ENCODE results near the gene MRM3.
"Not testable (repeated sequence)": the region's sequence is repeated elsewhere in the genome, so short reads cannot be mapped to it uniquely, and the experiment has no call there.

Gene MRM3

DNA sequence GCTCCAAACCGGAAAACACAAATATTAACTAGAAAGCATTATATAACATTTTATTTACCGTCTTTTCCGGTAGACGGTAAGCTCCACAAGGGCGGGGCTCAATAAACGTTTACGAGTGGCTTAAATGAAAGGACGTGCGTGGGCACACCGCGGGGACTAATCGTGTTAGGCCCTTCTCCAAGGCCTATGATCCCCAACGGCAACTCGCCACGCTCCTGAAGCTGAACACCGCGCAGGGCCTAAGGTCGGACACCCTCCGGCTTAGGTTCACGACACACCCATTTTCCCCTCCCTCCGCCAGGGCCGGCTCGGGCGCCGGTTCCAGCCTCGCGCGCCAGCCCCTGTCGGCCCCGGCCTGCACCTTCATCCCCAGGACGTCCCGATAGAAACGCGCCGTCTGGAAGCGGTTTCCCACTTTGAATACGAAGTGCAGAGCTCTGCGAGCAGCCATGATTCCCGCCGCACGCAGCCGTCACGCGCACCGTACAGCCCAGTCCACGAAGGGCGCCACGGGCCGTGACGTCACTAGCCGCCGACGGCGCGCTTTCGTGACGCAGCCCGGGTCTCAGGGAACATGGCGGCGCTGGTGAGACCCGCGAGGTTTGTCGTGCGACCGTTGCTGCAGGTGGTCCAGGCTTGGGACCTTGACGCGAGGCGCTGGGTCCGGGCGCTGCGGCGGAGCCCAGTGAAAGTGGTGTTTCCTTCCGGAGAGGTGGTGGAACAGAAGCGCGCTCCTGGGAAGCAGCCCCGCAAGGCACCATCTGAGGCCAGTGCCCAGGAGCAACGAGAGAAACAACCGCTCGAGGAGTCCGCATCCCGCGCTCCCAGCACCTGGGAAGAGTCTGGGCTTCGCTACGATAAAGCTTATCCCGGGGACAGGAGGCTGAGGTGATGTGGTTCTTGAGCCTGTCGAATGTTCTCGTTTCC, at the start of gene MRM3, which contains the start of gene GLOD4:
Gene MRM3 (plus strand): TSS at position 549 of the 927 bp plus-strand sequence. CDS start 26 bp downstream, at position 575.
Gene GLOD4 (minus strand): TSS at position 476 of the 927 bp plus-strand sequence. CDS start 25 bp downstream, at position 451.
- DNase-seq, result peak; percentile 88
- in situ Hi-C loops (cut with HindIII; ENCODE audit: low pct_ligation_motif_present, low pct_unique_long_range_greater_than_20kb, low sequenced_read_pairs), result loop anchor here (25.0 kb wide), 1 partner anchor 205 kb away; the partner anchor contains the start of genes NXN and TIMM22

GRCh38 chr17:732902-733720, 49.0 kb upstream of the MRM3 start:
- peak; percentile 55 for DNase-seq

DNA sequence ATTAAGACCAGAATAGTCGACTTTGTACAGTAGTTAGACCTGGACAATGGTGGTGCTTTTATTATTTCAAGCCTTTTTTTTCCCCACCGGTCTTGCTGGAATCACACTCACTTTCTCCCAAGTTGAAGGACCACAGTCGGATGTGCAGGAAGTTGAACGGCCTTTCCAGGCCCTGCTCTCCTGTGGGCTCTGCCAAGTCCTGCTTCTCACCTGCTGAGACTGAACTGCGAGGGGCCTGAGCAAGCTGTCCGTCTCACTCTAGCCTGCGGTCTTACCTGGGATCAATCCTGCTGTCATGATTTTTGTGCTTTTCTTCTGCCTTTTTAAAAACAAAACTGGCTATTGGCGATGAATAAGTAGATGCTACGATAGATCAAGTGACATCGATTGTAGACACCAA, 48.4 kb upstream of the MRM3 start:
- no peak for DNase-seq
- in situ Hi-C loops (cut with HindIII; ENCODE audit: low pct_ligation_motif_present, low pct_unique_long_range_greater_than_20kb, low sequenced_read_pairs), result no loop called here

More at GRCh38 chr17:732902-733720, 49.0 kb upstream of the MRM3 start:
- in situ Hi-C loops (cut with HindIII; ENCODE audit: low pct_ligation_motif_present, low pct_unique_long_range_greater_than_20kb, low sequenced_read_pairs), result no loop called here

GRCh38 chr17:737561-738113, 44.5 kb upstream of the MRM3 start:
- no peak for DNase-seq
- in situ Hi-C loops (cut with HindIII; ENCODE audit: low pct_ligation_motif_present, low pct_unique_long_range_greater_than_20kb, low sequenced_read_pairs), result no loop called here

DNA sequence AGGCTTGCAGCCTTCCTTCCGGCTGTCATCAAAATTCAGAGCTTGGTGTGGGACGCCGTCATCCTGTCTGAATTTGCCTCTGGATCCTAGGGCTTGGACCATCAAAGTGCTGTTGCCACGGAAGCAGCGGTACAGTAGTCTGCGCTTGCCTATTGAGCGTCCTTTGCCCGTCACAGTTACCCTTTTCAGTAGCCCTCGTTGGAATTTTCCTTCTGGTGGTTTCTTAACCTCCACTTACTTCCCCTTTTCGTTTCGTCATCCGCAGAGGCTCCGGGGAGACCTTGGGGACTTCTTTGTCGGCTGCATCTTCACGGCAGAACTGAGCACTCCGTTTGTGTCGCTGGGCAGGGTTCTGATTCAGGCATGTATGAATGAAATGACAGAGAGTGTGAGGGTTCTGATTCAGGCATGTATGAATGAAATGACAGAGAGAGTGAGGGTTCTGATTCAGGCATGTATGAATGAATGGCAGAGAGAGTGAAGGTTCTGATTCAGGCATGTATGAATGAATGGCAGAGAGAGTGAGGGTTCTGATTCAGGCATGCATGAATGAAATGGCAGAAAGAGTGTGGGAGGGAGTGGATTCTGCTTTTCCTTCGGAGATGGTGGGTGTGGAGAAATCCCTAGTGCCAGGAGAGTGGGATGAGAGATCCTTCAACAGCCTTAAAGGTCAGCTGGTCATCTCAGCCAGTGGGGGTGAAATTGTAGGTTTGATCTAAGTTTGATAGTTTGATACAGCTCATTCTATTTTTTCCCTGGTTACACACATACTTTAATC, 41.7 kb upstream of the MRM3 start:
- DNase-seq, result no peak

GRCh38 chr17:742147-742793, 39.9 kb upstream of the MRM3 start:
- in situ Hi-C loops (cut with HindIII; ENCODE audit: low pct_ligation_motif_present, low pct_unique_long_range_greater_than_20kb, low sequenced_read_pairs), result no loop called here

More for the DNA sequence above, 41.7 kb upstream of the MRM3 start:
- in situ Hi-C loops (cut with HindIII; ENCODE audit: low pct_ligation_motif_present, low pct_unique_long_range_greater_than_20kb, low sequenced_read_pairs), result no loop called here

GRCh38 chr17:743139-743538, 39.0 kb upstream of the MRM3 start:
- in situ Hi-C loops (cut with HindIII; ENCODE audit: low pct_ligation_motif_present, low pct_unique_long_range_greater_than_20kb, low sequenced_read_pairs), result no loop called here
- DNase-seq, result no peak

More at GRCh38 chr17:742147-742793, 39.9 kb upstream of the MRM3 start:
- DNase-seq, result no peak

DNA sequence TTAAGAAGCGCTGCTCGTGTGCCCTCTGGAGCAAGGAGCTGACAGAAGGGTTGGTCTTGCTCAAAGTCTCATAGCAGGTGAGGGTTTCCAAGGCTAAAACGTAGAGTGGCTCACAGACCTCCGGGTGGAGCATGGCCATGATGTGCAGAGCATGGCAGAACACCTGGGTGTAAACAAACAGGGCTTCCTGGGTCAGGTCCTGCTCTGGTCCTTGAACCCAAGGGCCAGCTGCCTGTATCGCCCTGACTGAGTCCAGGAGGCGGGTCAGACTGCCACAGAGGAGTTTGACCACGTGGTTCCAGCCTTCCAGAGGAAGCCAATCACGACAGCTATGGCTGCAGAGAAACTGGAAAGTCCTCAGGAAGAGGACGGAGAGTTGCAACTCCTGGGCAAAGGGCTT, 37.2 kb upstream of the MRM3 start:
- in situ Hi-C loops (cut with HindIII; ENCODE audit: low pct_ligation_motif_present, low pct_unique_long_range_greater_than_20kb, low sequenced_read_pairs), result no loop called here
- DNase-seq, result no peak

DNA sequence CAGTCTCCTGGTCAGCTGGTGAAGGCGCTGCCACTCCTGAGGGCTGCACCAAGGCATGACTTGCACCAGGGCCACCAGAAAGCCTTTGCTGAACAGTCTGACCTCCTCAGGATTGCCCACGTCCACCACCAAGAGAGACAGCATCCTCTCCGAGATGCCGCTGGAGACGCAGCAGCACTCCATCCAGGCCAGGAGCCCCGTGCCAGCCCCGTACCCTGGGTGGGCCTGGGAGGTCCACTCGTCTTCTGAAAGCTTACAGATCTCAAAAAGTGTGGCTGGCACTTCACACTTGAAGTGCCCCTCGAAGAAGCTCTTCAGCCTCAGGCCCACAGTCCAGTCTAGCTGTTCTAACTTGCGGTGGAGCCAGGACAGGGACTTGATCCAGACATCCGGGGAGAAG, 36.7 kb upstream of the MRM3 start:
- in situ Hi-C loops (cut with HindIII; ENCODE audit: low pct_ligation_motif_present, low pct_unique_long_range_greater_than_20kb, low sequenced_read_pairs), result no loop called here
- DNase-seq, result no peak

- in situ Hi-C loops (cut with HindIII; ENCODE audit: low pct_ligation_motif_present, low pct_unique_long_range_greater_than_20kb, low sequenced_read_pairs), result no loop called here
- no peak for DNase-seq
Measured at GRCh38 chr17:746181-746580, 36.0 kb upstream of the MRM3 start.

- DNase-seq, result no peak
- in situ Hi-C loops (cut with HindIII; ENCODE audit: low pct_ligation_motif_present, low pct_unique_long_range_greater_than_20kb, low sequenced_read_pairs), result no loop called here
Measured at GRCh38 chr17:746783-747629, 35.1 kb upstream of the MRM3 start.

DNA sequence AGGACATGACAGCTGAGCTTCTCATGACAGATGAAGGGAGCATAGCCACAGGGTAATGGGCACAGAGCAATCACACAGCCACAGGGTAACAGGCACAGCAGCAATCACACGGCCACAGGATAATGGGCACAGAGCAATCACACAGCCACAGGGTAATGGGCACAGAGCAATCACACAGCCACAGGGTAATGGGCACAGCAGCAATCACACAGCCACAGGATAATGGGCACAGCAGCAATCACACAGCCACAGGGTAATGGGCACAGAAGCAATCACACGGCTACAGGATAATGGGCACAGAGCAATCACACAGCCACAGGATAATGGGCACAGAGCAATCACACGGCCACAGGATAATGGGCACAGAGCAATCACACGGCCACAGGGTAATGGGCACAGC, 33.5 kb upstream of the MRM3 start:
- in situ Hi-C loops (cut with HindIII; ENCODE audit: low pct_ligation_motif_present, low pct_unique_long_range_greater_than_20kb, low sequenced_read_pairs); DNase-seq: not testable (repeated sequence)

GRCh38 chr17:749359-749758, 32.8 kb upstream of the MRM3 start:
- in situ Hi-C loops (cut with HindIII; ENCODE audit: low pct_ligation_motif_present, low pct_unique_long_range_greater_than_20kb, low sequenced_read_pairs); DNase-seq: not testable (repeated sequence)

- no peak for DNase-seq
- in situ Hi-C loops (cut with HindIII; ENCODE audit: low pct_ligation_motif_present, low pct_unique_long_range_greater_than_20kb, low sequenced_read_pairs), result no loop called here
Measured at GRCh38 chr17:750431-751037, 31.6 kb upstream of the MRM3 start.

DNA sequence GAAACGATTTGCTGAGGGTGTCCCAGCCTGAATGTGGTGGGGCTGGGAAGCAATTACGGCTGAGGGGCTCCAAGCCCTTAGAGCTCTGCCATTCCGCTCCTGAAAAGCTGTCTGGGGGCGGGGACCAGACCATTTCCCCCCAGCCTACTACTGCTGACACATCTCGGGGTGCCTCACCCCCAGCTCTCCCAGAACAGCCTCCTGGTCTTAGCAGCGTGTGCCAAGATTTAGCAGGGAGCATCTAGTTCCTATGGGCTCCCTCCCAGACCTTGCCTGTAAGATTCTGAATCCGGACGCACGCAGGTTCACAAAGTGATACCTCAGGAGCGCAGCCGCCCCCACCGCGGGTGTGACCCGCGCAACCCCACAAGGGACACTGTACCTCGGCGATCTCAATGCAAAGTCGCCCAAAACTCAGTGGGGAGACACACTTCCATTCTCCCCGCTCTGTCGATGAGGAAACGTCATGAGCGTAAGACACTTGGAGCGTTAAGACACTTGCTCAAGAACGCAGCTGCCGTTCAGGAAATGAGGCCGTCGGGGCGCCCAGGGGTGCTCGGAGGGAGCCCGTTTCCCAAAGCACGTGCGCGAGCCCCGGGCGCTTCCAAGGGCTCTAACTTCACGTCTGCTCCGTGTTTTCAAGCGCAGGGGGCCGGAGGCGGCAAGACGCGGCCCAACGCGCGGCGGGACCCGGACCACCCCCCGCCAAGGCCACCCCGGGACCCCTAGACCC, 30.7 kb upstream of the MRM3 start:
- peak; percentile 55 for DNase-seq
- in situ Hi-C loops (cut with HindIII; ENCODE audit: low pct_ligation_motif_present, low pct_unique_long_range_greater_than_20kb, low sequenced_read_pairs), result no loop called here
